ENCODE data around the gene MYO1E. TPM values are rescaled to one million over a fixed set of nuclear protein-coding genes. Genes with fewer than 3 reads are reported as not detected.
"Not testable (repeated sequence)": the region's sequence is repeated elsewhere in the genome, so short reads cannot be mapped to it uniquely, and the experiment has no call there.

The MYO1E gene
- polyA plus RNA-seq, 1 donor from 2014 or later, result 0.38 TPM

DNA sequence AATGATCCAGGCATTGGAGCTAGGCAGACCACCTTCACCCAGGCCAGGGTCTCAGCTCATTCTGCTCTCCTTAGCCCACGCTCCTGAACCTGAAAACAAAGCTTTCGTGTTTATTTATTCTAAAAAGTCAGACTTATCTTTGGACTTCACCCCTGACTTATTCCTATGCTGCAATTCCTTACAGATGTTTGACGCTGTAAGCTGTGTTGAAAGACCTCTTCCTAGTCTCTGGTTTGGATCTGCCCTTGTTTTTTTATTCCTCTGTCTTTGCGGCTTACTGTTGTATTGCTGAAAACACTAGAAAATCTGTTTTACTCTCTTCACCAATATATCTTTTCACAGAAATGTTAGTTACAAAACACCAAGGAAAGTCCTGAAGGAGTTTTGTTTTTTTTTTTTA lies 206.5 kb downstream of the MYO1E start:
- H3K36me3 ChIP-seq (ENCODE audit: insufficient read depth, low read length), result no peaks in the 10 kb centered on the region
- H4K20me1 ChIP-seq (ENCODE audit: insufficient read depth), result no peaks in the 10 kb centered on the region
- no peak for TF ChIP-seq POLR2AphosphoS5 (IDR thresholded peaks at IDR 0.05)
- TF ChIP-seq, protein P1, sequence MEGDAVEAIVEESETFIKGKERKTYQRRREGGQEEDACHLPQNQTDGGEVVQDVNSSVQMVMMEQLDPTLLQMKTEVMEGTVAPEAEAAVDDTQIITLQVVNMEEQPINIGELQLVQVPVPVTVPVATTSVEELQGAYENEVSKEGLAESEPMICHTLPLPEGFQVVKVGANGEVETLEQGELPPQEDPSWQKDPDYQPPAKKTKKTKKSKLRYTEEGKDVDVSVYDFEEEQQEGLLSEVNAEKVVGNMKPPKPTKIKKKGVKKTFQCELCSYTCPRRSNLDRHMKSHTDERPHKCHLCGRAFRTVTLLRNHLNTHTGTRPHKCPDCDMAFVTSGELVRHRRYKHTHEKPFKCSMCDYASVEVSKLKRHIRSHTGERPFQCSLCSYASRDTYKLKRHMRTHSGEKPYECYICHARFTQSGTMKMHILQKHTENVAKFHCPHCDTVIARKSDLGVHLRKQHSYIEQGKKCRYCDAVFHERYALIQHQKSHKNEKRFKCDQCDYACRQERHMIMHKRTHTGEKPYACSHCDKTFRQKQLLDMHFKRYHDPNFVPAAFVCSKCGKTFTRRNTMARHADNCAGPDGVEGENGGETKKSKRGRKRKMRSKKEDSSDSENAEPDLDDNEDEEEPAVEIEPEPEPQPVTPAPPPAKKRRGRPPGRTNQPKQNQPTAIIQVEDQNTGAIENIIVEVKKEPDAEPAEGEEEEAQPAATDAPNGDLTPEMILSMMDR (IDR thresholded peaks at IDR 0.05; ENCODE audit: poor library complexity, severe bottlenecking), result no peak
- TF ChIP-seq TAF1 (IDR thresholded peaks at IDR 0.05; ENCODE audit: low read depth), result no peak
- TF ChIP-seq RAD21 (conservative IDR thresholded peaks at IDR 0.05), result no peak
- TF ChIP-seq, protein P2, sequence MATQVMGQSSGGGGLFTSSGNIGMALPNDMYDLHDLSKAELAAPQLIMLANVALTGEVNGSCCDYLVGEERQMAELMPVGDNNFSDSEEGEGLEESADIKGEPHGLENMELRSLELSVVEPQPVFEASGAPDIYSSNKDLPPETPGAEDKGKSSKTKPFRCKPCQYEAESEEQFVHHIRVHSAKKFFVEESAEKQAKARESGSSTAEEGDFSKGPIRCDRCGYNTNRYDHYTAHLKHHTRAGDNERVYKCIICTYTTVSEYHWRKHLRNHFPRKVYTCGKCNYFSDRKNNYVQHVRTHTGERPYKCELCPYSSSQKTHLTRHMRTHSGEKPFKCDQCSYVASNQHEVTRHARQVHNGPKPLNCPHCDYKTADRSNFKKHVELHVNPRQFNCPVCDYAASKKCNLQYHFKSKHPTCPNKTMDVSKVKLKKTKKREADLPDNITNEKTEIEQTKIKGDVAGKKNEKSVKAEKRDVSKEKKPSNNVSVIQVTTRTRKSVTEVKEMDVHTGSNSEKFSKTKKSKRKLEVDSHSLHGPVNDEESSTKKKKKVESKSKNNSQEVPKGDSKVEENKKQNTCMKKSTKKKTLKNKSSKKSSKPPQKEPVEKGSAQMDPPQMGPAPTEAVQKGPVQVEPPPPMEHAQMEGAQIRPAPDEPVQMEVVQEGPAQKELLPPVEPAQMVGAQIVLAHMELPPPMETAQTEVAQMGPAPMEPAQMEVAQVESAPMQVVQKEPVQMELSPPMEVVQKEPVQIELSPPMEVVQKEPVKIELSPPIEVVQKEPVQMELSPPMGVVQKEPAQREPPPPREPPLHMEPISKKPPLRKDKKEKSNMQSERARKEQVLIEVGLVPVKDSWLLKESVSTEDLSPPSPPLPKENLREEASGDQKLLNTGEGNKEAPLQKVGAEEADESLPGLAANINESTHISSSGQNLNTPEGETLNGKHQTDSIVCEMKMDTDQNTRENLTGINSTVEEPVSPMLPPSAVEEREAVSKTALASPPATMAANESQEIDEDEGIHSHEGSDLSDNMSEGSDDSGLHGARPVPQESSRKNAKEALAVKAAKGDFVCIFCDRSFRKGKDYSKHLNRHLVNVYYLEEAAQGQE (IDR thresholded peaks at IDR 0.05; ENCODE audit: borderline replicate concordance), result no peak
- no peak for TF ChIP-seq MXI1 (conservative IDR thresholded peaks at IDR 0.05; ENCODE audit: poor library complexity, severe bottlenecking)
- TF ChIP-seq SMC3 (conservative IDR thresholded peaks at IDR 0.05; ENCODE audit: poor library complexity), result no peak
- no peak for TF ChIP-seq EP300 (conservative IDR thresholded peaks at IDR 0.05; ENCODE audit: poor library complexity, severe bottlenecking)
- TF ChIP-seq EZH2 (IDR thresholded peaks at IDR 0.05; ENCODE audit: borderline replicate concordance, insufficient read depth, low read length, poor library complexity, severe bottlenecking), result no peak
- H3K27me3 ChIP-seq (ENCODE audit: insufficient read depth, low read depth, low read length), result no peaks in the 10 kb centered on the region
- no peak overlapping the region for H3K4me2 ChIP-seq (ENCODE audit: low read length)
- no peak overlapping the region for H2AFZ ChIP-seq (ENCODE audit: low read depth, low read length)
- no peak overlapping the region for H3K27ac ChIP-seq (ENCODE audit: low read length)
- H3K9me3 ChIP-seq (ENCODE audit: low read length), result no peaks in the 10 kb centered on the region
- no peak overlapping the region for H3K9ac ChIP-seq (ENCODE audit: low read length)
- H3F3A ChIP-seq (ENCODE audit: insufficient read depth, low read length, poor library complexity, severe bottlenecking), result no peaks in the 10 kb centered on the region
- H3K79me2 ChIP-seq (replicated peaks; ENCODE audit: insufficient read depth, low read length), result no peaks in the 10 kb centered on the region
- H3K4me3 ChIP-seq (ENCODE audit: low read length), result no peak overlapping the region
- no peaks in the 10 kb centered on the region for H3K9me2 ChIP-seq (ENCODE audit: insufficient read depth, low read length)

DNA sequence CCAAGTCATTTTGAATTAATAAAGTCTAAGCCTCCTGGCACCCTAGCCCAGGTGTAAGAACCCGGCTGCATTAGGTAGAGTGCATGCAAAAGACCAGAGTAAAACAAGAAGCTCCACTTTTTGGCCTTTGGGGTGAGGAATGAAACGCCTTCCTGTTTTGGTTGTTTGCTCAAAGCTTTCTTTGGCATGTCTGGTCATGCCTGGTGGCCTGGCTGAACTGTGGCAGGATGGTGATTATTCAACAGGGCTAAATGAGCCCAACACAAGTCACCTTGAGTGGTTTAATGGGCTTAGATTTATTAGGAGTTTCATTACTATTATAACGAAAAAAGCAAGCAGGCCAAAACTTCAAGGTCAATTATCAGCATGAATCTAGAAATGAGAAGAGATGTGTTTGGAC lies 206.9 kb downstream of the MYO1E start:
- Histone ChIP-seq H3K27ac (ENCODE audit: low read length) (no peak overlapping the region), H3K27me3 (ENCODE audit: insufficient read depth, low read depth, low read length) (no peaks in the 10 kb centered on the region), H4K20me1 (ENCODE audit: insufficient read depth) (no peaks in the 10 kb centered on the region), H3K9ac (ENCODE audit: low read length) (no peak overlapping the region), H3K36me3 (ENCODE audit: insufficient read depth, low read length) (no peaks in the 10 kb centered on the region), H2AFZ (ENCODE audit: low read depth, low read length) (no peak overlapping the region), H3K4me2 (ENCODE audit: low read length) (no peak overlapping the region), H3F3A (ENCODE audit: insufficient read depth, low read length, poor library complexity, severe bottlenecking) (no peaks in the 10 kb centered on the region), H3K79me2 (replicated peaks; ENCODE audit: insufficient read depth, low read length) (no peaks in the 10 kb centered on the region), H3K9me3 (ENCODE audit: low read length) (no peaks in the 10 kb centered on the region), H3K4me3 (ENCODE audit: low read length) (no peak overlapping the region), H3K9me2 (ENCODE audit: insufficient read depth, low read length) (no peaks in the 10 kb centered on the region)
- TF ChIP-seq, protein P1 (IDR thresholded peaks at IDR 0.05; ENCODE audit: poor library complexity, severe bottlenecking), result no peak
- TF ChIP-seq, protein P2 (IDR thresholded peaks at IDR 0.05; ENCODE audit: borderline replicate concordance), result no peak
- TF ChIP-seq EP300 (conservative IDR thresholded peaks at IDR 0.05; ENCODE audit: poor library complexity, severe bottlenecking), result no peak
- no peak for TF ChIP-seq TAF1 (IDR thresholded peaks at IDR 0.05; ENCODE audit: low read depth)
- TF ChIP-seq SMC3 (conservative IDR thresholded peaks at IDR 0.05; ENCODE audit: poor library complexity), result no peak
- TF ChIP-seq MXI1 (conservative IDR thresholded peaks at IDR 0.05; ENCODE audit: poor library complexity, severe bottlenecking), result no peak
- TF ChIP-seq EZH2 (IDR thresholded peaks at IDR 0.05; ENCODE audit: borderline replicate concordance, insufficient read depth, low read length, poor library complexity, severe bottlenecking), result no peak
- TF ChIP-seq POLR2AphosphoS5 (IDR thresholded peaks at IDR 0.05), result no peak
- no peak for TF ChIP-seq RAD21 (conservative IDR thresholded peaks at IDR 0.05)

DNA sequence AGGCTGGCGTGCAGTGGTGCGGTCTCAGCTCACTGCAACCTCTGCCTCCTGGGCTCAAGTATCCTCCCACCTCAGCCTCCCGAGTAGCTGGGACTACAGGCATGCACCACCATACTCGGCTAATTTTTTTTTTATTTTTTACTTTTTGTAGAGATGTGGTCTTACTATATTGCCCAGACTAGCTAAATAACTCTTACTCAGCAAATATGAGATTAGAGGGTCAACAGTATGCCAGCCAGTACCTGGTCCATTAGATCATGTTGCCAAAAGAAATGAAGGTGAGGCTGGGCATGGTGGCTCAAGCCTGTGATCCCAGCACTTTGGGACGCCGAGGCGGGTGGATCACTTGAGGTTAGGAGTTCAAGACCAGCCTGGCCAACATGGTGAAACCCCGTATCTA lies 210.6 kb downstream of the MYO1E start:
- not testable (repeated sequence) for H3K27ac ChIP-seq (ENCODE audit: low read length); H3K79me2 ChIP-seq (replicated peaks; ENCODE audit: insufficient read depth, low read length); H3F3A ChIP-seq (ENCODE audit: insufficient read depth, low read length, poor library complexity, severe bottlenecking)

More for the DNA sequence above, 210.6 kb downstream of the MYO1E start:
- not testable (repeated sequence) for H3K9ac ChIP-seq (ENCODE audit: low read length); H3K27me3 ChIP-seq (ENCODE audit: insufficient read depth, low read depth, low read length); H3K4me2 ChIP-seq (ENCODE audit: low read length); H4K20me1 ChIP-seq (ENCODE audit: insufficient read depth); H3K9me2 ChIP-seq (ENCODE audit: insufficient read depth, low read length); H3K9me3 ChIP-seq (ENCODE audit: low read length); H3K4me3 ChIP-seq (ENCODE audit: low read length); H3K36me3 ChIP-seq (ENCODE audit: insufficient read depth, low read length); H2AFZ ChIP-seq (ENCODE audit: low read depth, low read length)
